H1 (cell line): ENCODE data around the gene DSG4. TPM values are rescaled to one million over a fixed set of nuclear protein-coding genes. Genes with fewer than 3 reads are reported as not detected.

Experiments used
- CTCF ChIA-PET: fragments of 300-600 bp; sonication (Branson Sonifier 250); formaldehyde crosslinking; loops from one replicate; lab custom pipeline; 2021; ENCODE audit not compliant: partially characterized antibody; lab: Charles Lee
- POLR2A ChIA-PET: fragments of 300-600 bp; sonication (Branson Sonifier 250); formaldehyde crosslinking; loops from one replicate; lab custom pipeline; 2021; ENCODE audit warnings: inconsistent platforms; ENCODE audit not compliant: partially characterized antibody; lab: Charles Lee
- DNase-seq, 2 experiments: peaks; one replicate each; pipeline versions ENCODE4 v3.0.0 to v3.0.0-alpha.2; 2010 to 2022; ENCODE audit warnings: low spot score in 2 of 2, low read depth in 1 of 2, mixed read lengths in 1 of 2
- FAIRE-seq: peaks from 2 replicates; lab custom pipeline; 2011; peaks lifted over from hg19 to GRCh38; lab: Jason Lieb, UNC
- H2AFZ ChIP-seq: 2 replicates; pipeline ENCODE4 v1.8.1; 2012; ENCODE audit warnings: low read length, inconsistent platforms
- H2AK5ac ChIP-seq: 2 replicates; pipeline ENCODE4 v1.6.1; 2013; ENCODE audit warnings: low read depth, low read length
- H2BK120ac ChIP-seq: replicated peaks from 2 replicates; pipeline ENCODE3; 2013; ENCODE audit warnings: low read depth, low read length, inconsistent platforms
- H2BK12ac ChIP-seq: 2 replicates; pipeline ENCODE4 v1.6.1; 2013; ENCODE audit warnings: low read depth, low read length
- H2BK15ac ChIP-seq: 2 replicates; pipeline ENCODE4 v1.6.1; 2013; ENCODE audit warnings: low read length
- H2BK20ac ChIP-seq: 2 replicates; pipeline ENCODE4 v1.6.1; 2013; ENCODE audit warnings: low read length
- H2BK5ac ChIP-seq: 2 replicates; pipeline ENCODE4 v1.6.1; 2013; ENCODE audit warnings: low read depth, low read length
- H3K14ac ChIP-seq: 2 replicates; pipeline ENCODE4 v1.6.1; 2013; ENCODE audit warnings: inconsistent platforms; ENCODE audit not compliant: insufficient read length
- H3K18ac ChIP-seq: 2 replicates; pipeline ENCODE4 v1.6.1; 2013; ENCODE audit warnings: low read length; ENCODE audit errors: extremely low read depth
- H3K23ac ChIP-seq: 2 replicates; pipeline ENCODE4 v1.6.1; 2013; ENCODE audit warnings: inconsistent platforms; ENCODE audit not compliant: insufficient read length
- H3K23me2 ChIP-seq: 2 replicates; pipeline ENCODE4 v1.6.1; 2013; ENCODE audit warnings: low read depth, low read length
- H3K27ac ChIP-seq: 2 replicates; pipeline ENCODE4 v1.6.1; 2011; ENCODE audit warnings: low read depth, low read length, inconsistent platforms
- H3K27me3 ChIP-seq, 4 experiments: replicated peaks in 1 of 4; 1 replicate in 1 of 4; 2 replicates in 3 of 4; pipeline versions ENCODE4 v1.6.1 to v1.8.1; 2011 to 2013; ENCODE audit warnings: low read length in 3 of 4, mild to moderate bottlenecking in 3 of 4, inconsistent platforms in 2 of 4, mixed read lengths in 2 of 4, moderate library complexity in 1 of 4; ENCODE audit not compliant: control insufficient read depth in 3 of 4, insufficient read depth in 3 of 4; ENCODE audit errors: extremely low read depth in 1 of 4
- H3K36me3 ChIP-seq, 4 experiments: 2 replicates each; pipeline versions ENCODE4 v1.6.1 to v1.8.1; 2011 to 2013; ENCODE audit warnings: mild to moderate bottlenecking in 4 of 4, low read length in 3 of 4, moderate library complexity in 2 of 4, control low read depth in 1 of 4, inconsistent platforms in 1 of 4; ENCODE audit not compliant: insufficient read depth in 4 of 4, control insufficient read depth in 2 of 4
- H3K4ac ChIP-seq: replicated peaks from 2 replicates; pipeline ENCODE3; 2013; ENCODE audit warnings: low read length, low read depth, mixed read lengths, inconsistent platforms; ENCODE audit not compliant: insufficient read length
- H3K4me1 ChIP-seq, 4 experiments: replicated peaks in 1 of 4; 1 replicate in 1 of 4; 2 replicates in 3 of 4; pipeline versions ENCODE4 v1.6.1 to v1.8.1; 2011 to 2013; ENCODE audit warnings: low read length in 3 of 4, inconsistent platforms in 2 of 4, mixed read lengths in 1 of 4; ENCODE audit not compliant: insufficient read depth in 4 of 4, control insufficient read depth in 3 of 4
- H3K4me2 ChIP-seq, 2 experiments: 2 replicates each; pipeline versions ENCODE4 v1.6.1 to v1.8.1; 2011 to 2013; ENCODE audit warnings: low read depth in 2 of 2, low read length in 2 of 2, control low read depth in 1 of 2, inconsistent platforms in 1 of 2, mild to moderate bottlenecking in 1 of 2; ENCODE audit not compliant: insufficient read depth in 1 of 2
- H3K4me3 ChIP-seq, 4 experiments: fragments of 200-600, 300-600 bp in 1 of 4; sonication (generic), shearing (Covaris generic), sonication (Bioruptor Twin) in 1 of 4; 2 replicates each; pipeline versions ENCODE4 v1.5.1 to v1.8.1; 2011 to 2016; ENCODE audit warnings: low read length in 4 of 4, low read depth in 3 of 4, control low read depth in 2 of 4, inconsistent platforms in 2 of 4, mild to moderate bottlenecking in 2 of 4, mixed read lengths in 1 of 4, moderate library complexity in 1 of 4; ENCODE audit not compliant: insufficient read depth in 2 of 4; ENCODE audit errors: extremely low read depth in 1 of 4
- H3K56ac ChIP-seq: replicated peaks from 2 replicates; pipeline ENCODE3; 2013; ENCODE audit warnings: low read depth, mild to moderate bottlenecking, mixed read lengths, low read length, inconsistent platforms; ENCODE audit not compliant: insufficient read length
- H3K79me1 ChIP-seq: 2 replicates; pipeline ENCODE4 v1.6.1; 2013; ENCODE audit warnings: low read depth, low read length, control low read depth
- H3K79me2 ChIP-seq, 2 experiments: 2 replicates each; pipeline versions ENCODE4 v1.6.1 to v1.8.1; 2012 to 2013; ENCODE audit warnings: low read length in 2 of 2, mild to moderate bottlenecking in 2 of 2, inconsistent platforms in 1 of 2; ENCODE audit not compliant: insufficient read depth in 2 of 2, control insufficient read depth in 1 of 2
- H3K9ac ChIP-seq, 4 experiments: replicated peaks in 1 of 4; 1 replicate in 1 of 4; 2 replicates in 3 of 4; pipeline versions ENCODE4 v1.6.1 to v1.8.1; 2011 to 2013; ENCODE audit warnings: low read depth in 3 of 4, low read length in 3 of 4, control low read depth in 2 of 4, mild to moderate bottlenecking in 2 of 4, moderate library complexity in 2 of 4, inconsistent platforms in 1 of 4; ENCODE audit errors: extremely low read depth in 1 of 4
- H3K9me3 ChIP-seq, 2 experiments: 2 replicates each; pipeline versions ENCODE4 v1.6.1 to v1.8.1; 2012 to 2013; ENCODE audit warnings: mild to moderate bottlenecking in 2 of 2, moderate library complexity in 2 of 2, control low read depth in 1 of 2, inconsistent platforms in 1 of 2, low read depth in 1 of 2, low read length in 1 of 2, mixed read lengths in 1 of 2; ENCODE audit not compliant: insufficient read depth in 2 of 2
- H4K20me1 ChIP-seq, 2 experiments: replicated peaks in 1 of 2; 2 replicates each; pipeline versions ENCODE3 to v1.8.1; 2011 to 2013; ENCODE audit warnings: inconsistent platforms in 2 of 2, low read length in 2 of 2, mild to moderate bottlenecking in 1 of 2; ENCODE audit not compliant: insufficient read depth in 2 of 2, control insufficient read depth in 1 of 2
- H4K5ac ChIP-seq: 2 replicates; pipeline ENCODE4 v1.6.1; 2013; ENCODE audit warnings: low read length, low read depth, mixed read lengths, inconsistent platforms; ENCODE audit not compliant: insufficient read length
- H4K8ac ChIP-seq: 2 replicates; pipeline ENCODE4 v1.8.0; 2013; ENCODE audit warnings: mild to moderate bottlenecking, moderate library complexity, low read length, inconsistent platforms; ENCODE audit not compliant: insufficient read depth; ENCODE audit errors: extremely low read depth
- H4K91ac ChIP-seq: replicated peaks from 2 replicates; pipeline ENCODE3; 2013; ENCODE audit warnings: low read length, mixed read lengths, inconsistent platforms; ENCODE audit not compliant: insufficient read length
- ASH2L ChIP-seq: fragments of 200-600, 300-600 bp; sonication (generic); IDR thresholded peaks from one replicate; pipeline ENCODE4 v1.7.1; 2017; ENCODE audit warnings: low read length
- CHD2 ChIP-seq: IDR thresholded peaks from 2 replicates; pipeline ENCODE4 v1.6.1; 2012; ENCODE audit warnings: low read length, improper control_type of control experiment
- CTBP2 ChIP-seq: IDR thresholded peaks from 2 replicates; pipeline ENCODE4 v1.7.0; 2011; ENCODE audit warnings: borderline replicate concordance, mild to moderate bottlenecking, moderate library complexity, mixed read lengths, low read length; ENCODE audit not compliant: insufficient read depth, insufficient read length
- HDAC6 ChIP-seq: IDR thresholded peaks from one replicate; pipeline ENCODE4 v1.7.1; 2012; ENCODE audit warnings: low read depth, mild to moderate bottlenecking, inconsistent platforms, low read length, moderate library complexity
- polyA plus RNA-seq, 7 experiments: library from polyadenylated mRNA; depleted of rRNA in 3 of 7; stranded (reverse) in 5 of 7; unstranded in 2 of 7; fragments of >200 nt in 5 of 7; fragments of 200-250 nt in 2 of 7; gene quantifications; 1 replicate in 5 of 7; 2 replicates in 1 of 7; 4 replicates in 1 of 7; pipeline versions ENCODE4 v1.2.1 to v1.2.3, GENCODE V29; 2011 to 2013; ENCODE audit warnings: missing spikeins in 2 of 7, mixed read lengths in 2 of 7
- total RNA-seq: library from RNA; stranded (reverse); fragmentation: NEBNext Ultra II Directional; extraction: Animal tissue kit (Norgen Biotek cat#: 25700); gene quantifications from 2 replicates; pipeline ENCODE4 v1.2.1, GENCODE V29; 2021

Gene DSG4
- total and polyA plus RNA-seq, 2 of the 8 experiments (the other 6 are each of a cell fraction or from before 2014, with no cell fraction given) = not detected

- H3K4me2 ChIP-seq = no peak overlapping the region
- ChIA-PET CTCF (interaction anchor here (0.9 to 1.3 kb wide), 2 partner anchors 8 to 26 kb away, joined by 3 to 5 read pairs; no protein-coding TSS in a partner anchor), POLR2A (no interaction called here)
- no peak overlapping the region for H3K14ac ChIP-seq
- H3K56ac ChIP-seq = no peak overlapping the region
- no peaks in the 10 kb centered on the region for H3K23me2 ChIP-seq
- H3K4me3 ChIP-seq = no peak overlapping the region
- FAIRE-seq (no peak), DNase-seq (no peak)
- H2BK20ac ChIP-seq = no peak overlapping the region
- H4K8ac ChIP-seq = no peak overlapping the region
- no peak overlapping the region for H3K27ac ChIP-seq
- H4K91ac ChIP-seq = no peak overlapping the region
- no peak overlapping the region for H2AK5ac ChIP-seq
- no peak overlapping the region for H3K4ac ChIP-seq
- H2BK12ac ChIP-seq = no peak overlapping the region
- H4K5ac ChIP-seq = no peak overlapping the region
- no peak overlapping the region for H2BK15ac ChIP-seq
- H3K18ac ChIP-seq = no peak overlapping the region
- H3K9me3 ChIP-seq = no peaks in the 10 kb centered on the region
- H2BK120ac ChIP-seq = no peak overlapping the region
- H3K79me2 ChIP-seq = no peaks in the 10 kb centered on the region
- H3K79me1 ChIP-seq = no peaks in the 10 kb centered on the region
- no peak overlapping the region for H3K9ac ChIP-seq
- no peaks in the 10 kb centered on the region for H3K27me3 ChIP-seq
- no peaks in the 10 kb centered on the region for H4K20me1 ChIP-seq
- no peak overlapping the region for H2AFZ ChIP-seq
- H2BK5ac ChIP-seq = no peak overlapping the region
- peaks cover 0 to 3% (median 1%) of the 10 kb centered on the region in 4 experiments; a peak in 2 of 7 replicates for H3K4me1 ChIP-seq
- H3K23ac ChIP-seq = no peak overlapping the region
- H3K36me3 ChIP-seq = no peaks in the 10 kb centered on the region
- TF ChIP-seq HDAC6 (no peak), CHD2 (no peak), CTBP2 (no peak), ASH2L (no peak)
Measured at GRCh38 chr18:31450409-31450808, 73.8 kb downstream of the DSG4 start.
